ENCODE results near the gene CPA3. TPM values are rescaled to one million over a fixed set of nuclear protein-coding genes. Genes with fewer than 3 reads are reported as not detected.

The CPA3 gene
- total and polyA plus RNA-seq, 2 donors (not counting 1 experiment from before 2014, with no cell fraction given), result not detected

DNA sequence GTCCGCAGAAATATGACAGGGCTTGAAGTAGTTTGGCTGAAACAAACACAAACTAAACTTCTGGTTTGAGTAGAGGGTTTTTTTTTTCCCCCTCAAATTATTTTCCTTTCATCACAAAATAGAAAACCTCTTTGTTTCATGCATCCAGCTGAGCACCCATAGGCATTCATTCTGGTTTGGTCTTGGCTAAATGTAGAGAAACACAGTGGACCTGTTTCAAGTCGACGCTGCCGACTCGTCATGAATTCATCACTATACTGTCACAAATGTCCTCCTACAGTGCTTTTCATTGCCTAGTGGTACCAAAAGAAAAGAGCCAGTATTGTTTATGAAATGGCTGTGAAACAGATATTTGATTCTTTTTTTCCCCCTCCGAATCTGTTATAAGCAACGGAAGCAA is 73.8 kb downstream of the CPA3 start:
- no peak for DNase-seq
- H3K27ac Mint-ChIP-seq, result no peak overlapping the region
- no peak for ATAC-seq (ENCODE audit: low read depth)
- H3K9ac ChIP-seq (ENCODE audit: low read length), result no peak overlapping the region
- TF ChIP-seq, protein P1, sequence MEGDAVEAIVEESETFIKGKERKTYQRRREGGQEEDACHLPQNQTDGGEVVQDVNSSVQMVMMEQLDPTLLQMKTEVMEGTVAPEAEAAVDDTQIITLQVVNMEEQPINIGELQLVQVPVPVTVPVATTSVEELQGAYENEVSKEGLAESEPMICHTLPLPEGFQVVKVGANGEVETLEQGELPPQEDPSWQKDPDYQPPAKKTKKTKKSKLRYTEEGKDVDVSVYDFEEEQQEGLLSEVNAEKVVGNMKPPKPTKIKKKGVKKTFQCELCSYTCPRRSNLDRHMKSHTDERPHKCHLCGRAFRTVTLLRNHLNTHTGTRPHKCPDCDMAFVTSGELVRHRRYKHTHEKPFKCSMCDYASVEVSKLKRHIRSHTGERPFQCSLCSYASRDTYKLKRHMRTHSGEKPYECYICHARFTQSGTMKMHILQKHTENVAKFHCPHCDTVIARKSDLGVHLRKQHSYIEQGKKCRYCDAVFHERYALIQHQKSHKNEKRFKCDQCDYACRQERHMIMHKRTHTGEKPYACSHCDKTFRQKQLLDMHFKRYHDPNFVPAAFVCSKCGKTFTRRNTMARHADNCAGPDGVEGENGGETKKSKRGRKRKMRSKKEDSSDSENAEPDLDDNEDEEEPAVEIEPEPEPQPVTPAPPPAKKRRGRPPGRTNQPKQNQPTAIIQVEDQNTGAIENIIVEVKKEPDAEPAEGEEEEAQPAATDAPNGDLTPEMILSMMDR (IDR thresholded peaks at IDR 0.05), result no peak
- no peak for TF ChIP-seq EZH2 (IDR thresholded peaks at IDR 0.05; ENCODE audit: borderline replicate concordance, insufficient read depth, low read depth, low read length, poor library complexity, severe bottlenecking)
- H3K4me1 ChIP-seq (ENCODE audit: control insufficient read depth in 2 of 2, insufficient read depth in 2 of 2, low read length in 2 of 2), result no peaks in the 10 kb centered on the region
- H3K4me3 ChIP-seq (ENCODE audit: control extremely low read depth in 1 of 5, extremely low read depth in 1 of 5, insufficient read depth in 1 of 5, low read depth in 2 of 5, low read length in 4 of 5), result no peak overlapping the region
- no peaks in the 10 kb centered on the region for H3K79me2 ChIP-seq (ENCODE audit: control insufficient read depth, insufficient read depth, low read length)
- no peak overlapping the region for H2AFZ ChIP-seq (ENCODE audit: insufficient read depth, low read depth, low read length, poor library complexity, severe bottlenecking)
- ChIA-PET CTCF (no interaction called here), POLR2A (no interaction called here)
- peaks cover 0 to 6% (median 0%) of the 10 kb centered on the region in 4 experiments for H3K27me3 ChIP-seq (replicated peaks in 1 of 4; ENCODE audit: control extremely low read depth in 1 of 4, control insufficient read depth in 3 of 4, insufficient read depth in 4 of 4, low read length in 3 of 4)
- no peak overlapping the region for H3K27ac ChIP-seq (ENCODE audit: low read length in 2 of 2)
- intact Hi-C loops (cut with micrococcal nuclease), result no loop called here
- no peaks in the 10 kb centered on the region for H4K20me1 ChIP-seq (ENCODE audit: control insufficient read depth, insufficient read depth, low read length, poor library complexity, severe bottlenecking)
- no peaks in the 10 kb centered on the region for H3K9me3 ChIP-seq (ENCODE audit: control extremely low read depth in 1 of 3, control insufficient read depth in 2 of 3, insufficient read depth in 1 of 3, low read length in 2 of 3)
- H3K27me3 Mint-ChIP-seq, result peaks cover 33% of the 10 kb centered on the region
- H3K4me2 ChIP-seq (replicated peaks; ENCODE audit: low read depth, low read length, poor library complexity, severe bottlenecking), result no peak overlapping the region
- no CpG with 5 or more reads among the region's 7 CpGs for WGBS (ENCODE audit: insufficient coverage)
- no peak overlapping the region for H3K4me3 Mint-ChIP-seq
- no peaks in the 10 kb centered on the region for H3K4me1 Mint-ChIP-seq
- no peaks in the 10 kb centered on the region for H3K9me3 Mint-ChIP-seq (ENCODE audit: insufficient read depth)
- H3K36me3 ChIP-seq (replicated peaks in 1 of 2; ENCODE audit: control extremely low read depth in 1 of 2, control insufficient read depth in 1 of 2, extremely low read depth in 1 of 2, insufficient read depth in 2 of 2, low read length in 1 of 2), result no peaks in the 10 kb centered on the region

DNA sequence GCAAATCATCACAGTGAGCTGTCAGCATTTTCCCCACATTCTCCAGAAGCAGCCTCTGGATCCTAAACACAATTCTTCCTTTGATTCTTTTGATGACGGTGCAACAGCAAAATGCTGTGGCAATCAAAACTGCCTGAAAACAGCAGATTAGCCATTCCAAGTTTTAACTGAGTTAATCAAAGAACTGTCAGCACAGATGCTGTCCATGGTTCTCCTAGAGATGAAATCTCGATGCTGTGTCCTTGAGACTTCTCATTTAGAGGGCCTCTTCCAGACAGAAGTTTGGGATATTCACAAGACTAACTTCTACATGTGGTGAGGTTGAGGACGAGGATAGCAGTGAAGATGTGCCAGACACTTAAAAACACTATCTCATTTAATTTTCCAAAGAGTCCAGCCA is 75.9 kb downstream of the CPA3 start:
- Mint-ChIP-seq H3K4me1 (no peaks in the 10 kb centered on the region), H3K4me3 (no peak overlapping the region)
- no peaks in the 10 kb centered on the region for H4K20me1 ChIP-seq (ENCODE audit: control insufficient read depth, insufficient read depth, low read length, poor library complexity, severe bottlenecking)

More for the DNA sequence above, 75.9 kb downstream of the CPA3 start:
- ATAC-seq (ENCODE audit: low read depth), result no peak
- Histone ChIP-seq H3K27me3 (replicated peaks in 1 of 4; ENCODE audit: control extremely low read depth in 1 of 4, control insufficient read depth in 3 of 4, insufficient read depth in 4 of 4, low read length in 3 of 4) (peaks cover 0 to 3% (median 0%) of the 10 kb centered on the region in 4 experiments), H3K9me3 (ENCODE audit: control extremely low read depth in 1 of 3, control insufficient read depth in 2 of 3, insufficient read depth in 1 of 3, low read length in 2 of 3) (no peaks in the 10 kb centered on the region), H3K4me1 (ENCODE audit: control insufficient read depth in 2 of 2, insufficient read depth in 2 of 2, low read length in 2 of 2) (no peaks in the 10 kb centered on the region), H2AFZ (ENCODE audit: insufficient read depth, low read depth, low read length, poor library complexity, severe bottlenecking) (no peak overlapping the region), H3K79me2 (ENCODE audit: control insufficient read depth, insufficient read depth, low read length) (no peaks in the 10 kb centered on the region), H3K4me3 (ENCODE audit: control extremely low read depth in 1 of 5, extremely low read depth in 1 of 5, insufficient read depth in 1 of 5, low read depth in 2 of 5, low read length in 4 of 5) (no peak overlapping the region), H3K27ac (ENCODE audit: low read length in 2 of 2) (no peak overlapping the region), H3K4me2 (replicated peaks; ENCODE audit: low read depth, low read length, poor library complexity, severe bottlenecking) (no peak overlapping the region), H3K36me3 (replicated peaks in 1 of 2; ENCODE audit: control extremely low read depth in 1 of 2, control insufficient read depth in 1 of 2, extremely low read depth in 1 of 2, insufficient read depth in 2 of 2, low read length in 1 of 2) (no peaks in the 10 kb centered on the region), H3K9ac (ENCODE audit: low read length) (no peak overlapping the region)
- 90% methylated on average over 1 of the region's 3 CpGs for WGBS (ENCODE audit: insufficient coverage)
- intact Hi-C loops (cut with micrococcal nuclease), result no loop called here
- TF ChIP-seq EZH2 (IDR thresholded peaks at IDR 0.05; ENCODE audit: borderline replicate concordance, insufficient read depth, low read depth, low read length, poor library complexity, severe bottlenecking), result no peak
- TF ChIP-seq, protein P1 (IDR thresholded peaks at IDR 0.05), result no peak
- CTCF ChIA-PET, result interaction anchor here (0.9 to 6.1 kb wide), 2 partner anchors 14 to 79 kb away, joined by 3 to 40 read pairs; no protein-coding TSS in a partner anchor
- no peaks in the 10 kb centered on the region for H3K9me3 Mint-ChIP-seq (ENCODE audit: insufficient read depth)
- POLR2A ChIA-PET, result no interaction called here
- no peak for DNase-seq
- no peak overlapping the region for H3K27ac Mint-ChIP-seq
- peaks cover 29% of the 10 kb centered on the region for H3K27me3 Mint-ChIP-seq
